HG03565 (cell line): ENCODE data around the gene LRRC4B.

Source experiments
- ATAC-seq: cut with Tn5 transposase; IDR thresholded peaks from one replicate; pipeline ENCODE4 v1.9.1; 2021; ENCODE audit warnings: mild to moderate bottlenecking, moderate library complexity; ENCODE audit not compliant: unreplicated experiment

Gene LRRC4B

GRCh38 chr19:50573741-50574461, 5.7 kb upstream of the LRRC4B start:
- no peak for ATAC-seq

GRCh38 chr19:50570997-50571396, 2.8 kb upstream of the LRRC4B start:
- no peak for ATAC-seq

- ATAC-seq, result no peak
Measured at GRCh38 chr19:50569938-50570540, 1.8 kb upstream of the LRRC4B start.

- no peak for ATAC-seq
Measured at GRCh38 chr19:50568728-50569698, 778 bp upstream of the LRRC4B start.

GRCh38 chr19:50567052-50567841, 988 bp downstream of the LRRC4B start:
- ATAC-seq, result no peak

GRCh38 chr19:50565984-50566903, 2.0 kb downstream of the LRRC4B start:
- no peak for ATAC-seq

GRCh38 chr19:50564229-50565105, 3.8 kb downstream of the LRRC4B start:
- ATAC-seq, result no peak

- ATAC-seq, result no peak
Measured at GRCh38 chr19:50563597-50563996, 4.6 kb downstream of the LRRC4B start.

- ATAC-seq, result no peak
Measured at GRCh38 chr19:50562996-50563395, 5.2 kb downstream of the LRRC4B start.

- no peak for ATAC-seq
Measured at GRCh38 chr19:50562329-50562728, 5.9 kb downstream of the LRRC4B start.

GRCh38 chr19:50559636-50560035, 8.6 kb downstream of the LRRC4B start:
- ATAC-seq, result no peak

GRCh38 chr19:50558449-50558848, 9.8 kb downstream of the LRRC4B start:
- no peak for ATAC-seq

GRCh38 chr19:50558039-50558438, 10.2 kb downstream of the LRRC4B start:
- ATAC-seq, result no peak

- ATAC-seq, result no peak
Measured at GRCh38 chr19:50557009-50557613, 11.1 kb downstream of the LRRC4B start.

- ATAC-seq, result no peak
Measured at GRCh38 chr19:50556282-50557008, 11.8 kb downstream of the LRRC4B start.

GRCh38 chr19:50555450-50556281, 12.6 kb downstream of the LRRC4B start:
- ATAC-seq, result no peak

- no peak for ATAC-seq
Measured at GRCh38 chr19:50555033-50555432, 13.2 kb downstream of the LRRC4B start.
